Measurements from ENCODE around the gene PACC1. TPM values are rescaled to one million over a fixed set of nuclear protein-coding genes. Genes with fewer than 3 reads are reported as not detected.

Gene PACC1
- total RNA-seq, 1 donor from 2014 or later, result 43.2 TPM

- no peak overlapping the region for H3K4me3 ChIP-seq (ENCODE audit: low read depth, low read length)
- DNase-seq (ENCODE audit: low read depth), result no peak
- peaks cover 2% of the 10 kb centered on the region for H3K36me3 ChIP-seq (ENCODE audit: control insufficient read depth, insufficient read depth, low read length)
- H3K27me3 ChIP-seq (ENCODE audit: control insufficient read depth, insufficient read depth, low read length), result no peaks in the 10 kb centered on the region
- TF ChIP-seq, protein P1, sequence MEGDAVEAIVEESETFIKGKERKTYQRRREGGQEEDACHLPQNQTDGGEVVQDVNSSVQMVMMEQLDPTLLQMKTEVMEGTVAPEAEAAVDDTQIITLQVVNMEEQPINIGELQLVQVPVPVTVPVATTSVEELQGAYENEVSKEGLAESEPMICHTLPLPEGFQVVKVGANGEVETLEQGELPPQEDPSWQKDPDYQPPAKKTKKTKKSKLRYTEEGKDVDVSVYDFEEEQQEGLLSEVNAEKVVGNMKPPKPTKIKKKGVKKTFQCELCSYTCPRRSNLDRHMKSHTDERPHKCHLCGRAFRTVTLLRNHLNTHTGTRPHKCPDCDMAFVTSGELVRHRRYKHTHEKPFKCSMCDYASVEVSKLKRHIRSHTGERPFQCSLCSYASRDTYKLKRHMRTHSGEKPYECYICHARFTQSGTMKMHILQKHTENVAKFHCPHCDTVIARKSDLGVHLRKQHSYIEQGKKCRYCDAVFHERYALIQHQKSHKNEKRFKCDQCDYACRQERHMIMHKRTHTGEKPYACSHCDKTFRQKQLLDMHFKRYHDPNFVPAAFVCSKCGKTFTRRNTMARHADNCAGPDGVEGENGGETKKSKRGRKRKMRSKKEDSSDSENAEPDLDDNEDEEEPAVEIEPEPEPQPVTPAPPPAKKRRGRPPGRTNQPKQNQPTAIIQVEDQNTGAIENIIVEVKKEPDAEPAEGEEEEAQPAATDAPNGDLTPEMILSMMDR (IDR thresholded peaks at IDR 0.05; ENCODE audit: insufficient read depth, low read length, poor library complexity, severe bottlenecking), result no peak
Observed at GRCh38 chr1:212412374-212412773, 2.3 kb downstream of the PACC1 start.

DNA sequence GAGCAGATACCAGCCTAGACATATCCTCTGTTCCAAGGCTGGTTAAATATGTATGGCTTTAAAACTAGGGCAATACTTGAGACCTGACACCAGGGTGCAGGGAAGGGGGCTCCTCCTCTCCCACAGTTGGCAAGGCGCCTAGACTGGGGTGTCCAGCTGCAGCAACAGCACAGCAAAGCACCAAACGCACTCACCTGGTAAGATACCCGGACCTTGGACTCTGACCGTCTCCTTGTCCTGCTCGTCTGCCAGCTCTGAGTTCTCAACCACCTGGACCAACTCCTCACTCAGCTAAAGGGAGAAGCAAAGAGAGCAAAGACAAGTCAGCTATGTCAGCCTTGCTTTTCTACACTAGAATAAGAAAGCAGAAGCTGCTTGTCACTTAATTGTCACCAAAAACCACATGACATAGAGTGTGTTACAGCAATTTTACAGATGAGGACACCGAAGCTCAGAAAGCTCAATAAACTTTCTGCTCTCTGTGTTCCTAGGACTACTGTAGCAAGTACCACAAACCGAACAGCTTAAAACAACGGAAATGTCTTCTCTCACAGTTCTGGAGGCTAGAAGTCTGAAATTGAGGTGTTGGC is 4.4 kb downstream of the PACC1 start:
- H3K4me3 ChIP-seq (ENCODE audit: low read depth, low read length), result no peak overlapping the region
- DNase-seq (ENCODE audit: low read depth), result no peak
- TF ChIP-seq, protein P1 (IDR thresholded peaks at IDR 0.05; ENCODE audit: insufficient read depth, low read length, poor library complexity, severe bottlenecking), result no peak
- no peaks in the 10 kb centered on the region for H3K27me3 ChIP-seq (ENCODE audit: control insufficient read depth, insufficient read depth, low read length)
- peaks cover 2% of the 10 kb centered on the region for H3K36me3 ChIP-seq (ENCODE audit: control insufficient read depth, insufficient read depth, low read length)

DNA sequence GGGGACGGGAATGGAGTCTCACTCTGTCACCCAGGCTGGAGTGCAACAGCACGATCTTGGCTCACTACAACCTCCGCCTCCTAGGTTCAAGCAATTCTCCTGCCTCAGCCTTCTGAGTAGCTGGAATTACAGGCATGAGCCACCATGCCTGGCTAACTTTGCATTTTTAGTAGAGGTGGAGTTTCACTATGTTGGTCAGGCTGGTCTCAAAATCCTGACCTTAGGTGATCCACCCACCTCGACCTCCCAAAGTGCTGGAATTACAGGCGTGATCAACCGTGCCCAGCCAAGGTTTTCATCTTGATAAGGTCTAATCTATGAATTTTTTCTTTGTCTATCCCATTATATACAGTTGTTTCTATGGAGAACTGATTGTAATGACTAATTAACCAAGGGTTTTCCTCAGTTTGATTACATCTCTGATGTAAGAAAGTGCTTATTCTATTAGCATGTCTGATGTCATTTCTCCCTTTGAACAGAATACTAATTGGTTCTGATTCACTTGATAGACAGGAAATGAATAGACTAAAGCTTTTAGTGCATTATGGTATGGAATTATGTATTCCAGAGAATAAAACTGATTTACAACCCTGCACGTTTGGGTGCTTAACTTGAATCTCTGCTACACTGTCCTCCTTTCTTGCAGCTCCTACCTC is 11.9 kb downstream of the PACC1 start:
- H3K4me3 ChIP-seq (ENCODE audit: low read depth, low read length), result no peak overlapping the region
- H3K36me3 ChIP-seq (ENCODE audit: control insufficient read depth, insufficient read depth, low read length), result no peaks in the 10 kb centered on the region
- DNase-seq (ENCODE audit: low read depth), result no peak
- TF ChIP-seq, protein P1 (IDR thresholded peaks at IDR 0.05; ENCODE audit: insufficient read depth, low read length, poor library complexity, severe bottlenecking), result no peak
- H3K27me3 ChIP-seq (ENCODE audit: control insufficient read depth, insufficient read depth, low read length), result no peaks in the 10 kb centered on the region

DNA sequence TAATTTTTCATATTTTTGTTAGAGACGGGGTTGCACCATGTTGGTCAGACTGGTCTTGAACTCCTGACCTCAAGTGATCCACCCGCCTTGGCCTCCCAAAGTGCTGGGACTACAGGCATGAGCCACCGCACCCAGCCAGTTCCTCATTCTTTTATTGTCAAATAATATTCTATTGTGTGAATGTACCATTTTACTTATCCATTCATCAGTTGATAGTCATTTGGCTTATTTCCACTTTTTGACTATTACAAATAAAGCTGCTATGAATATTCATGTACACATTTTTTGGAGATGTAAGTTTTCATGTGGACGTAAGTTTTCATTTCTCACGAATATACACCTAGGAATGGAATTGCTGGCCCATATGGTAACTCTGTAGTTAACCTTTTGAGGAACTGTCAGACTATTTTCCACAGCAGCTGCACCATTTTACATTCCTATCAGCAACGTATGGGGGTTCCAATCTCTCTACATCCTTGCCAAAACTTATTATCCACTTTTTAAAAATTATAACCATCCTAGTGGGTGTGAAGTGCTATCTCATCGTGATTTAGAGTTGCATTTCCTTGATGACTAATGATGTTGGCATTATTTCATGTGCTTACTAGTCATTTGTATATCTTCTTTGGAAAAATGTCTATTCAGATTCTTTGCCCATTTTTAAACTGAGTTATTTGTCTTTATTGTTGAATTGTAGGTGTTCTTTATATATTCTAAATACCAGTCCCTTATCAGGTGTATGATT is 12.7 kb downstream of the PACC1 start:
- TF ChIP-seq, protein P1 (IDR thresholded peaks at IDR 0.05; ENCODE audit: insufficient read depth, low read length, poor library complexity, severe bottlenecking), result no peak
- no peak for DNase-seq (ENCODE audit: low read depth)
- no peaks in the 10 kb centered on the region for H3K36me3 ChIP-seq (ENCODE audit: control insufficient read depth, insufficient read depth, low read length)
- H3K4me3 ChIP-seq (ENCODE audit: low read depth, low read length), result no peak overlapping the region
- no peaks in the 10 kb centered on the region for H3K27me3 ChIP-seq (ENCODE audit: control insufficient read depth, insufficient read depth, low read length)

DNA sequence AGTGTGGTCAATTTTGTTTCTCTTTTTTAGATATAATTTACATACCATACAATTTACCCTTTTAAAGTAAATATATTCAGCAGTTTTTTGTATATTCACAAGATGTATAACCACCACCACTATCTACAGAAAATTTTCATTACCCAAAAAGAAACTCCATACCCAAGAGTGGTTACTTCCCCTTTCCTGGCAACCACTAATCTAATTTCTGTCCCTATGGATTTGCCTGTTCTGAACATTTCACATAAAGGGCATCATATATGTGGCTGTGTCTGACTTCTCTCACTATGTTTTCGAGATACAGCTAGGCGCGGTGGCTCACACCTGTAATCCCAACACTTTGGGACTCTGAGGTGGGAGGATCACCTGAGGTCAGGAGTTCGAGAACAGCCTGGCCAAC is 13.6 kb downstream of the PACC1 start:
- H3K27me3 ChIP-seq (ENCODE audit: control insufficient read depth, insufficient read depth, low read length), result no peaks in the 10 kb centered on the region
- H3K36me3 ChIP-seq (ENCODE audit: control insufficient read depth, insufficient read depth, low read length), result no peaks in the 10 kb centered on the region
- TF ChIP-seq, protein P1 (IDR thresholded peaks at IDR 0.05; ENCODE audit: insufficient read depth, low read length, poor library complexity, severe bottlenecking), result no peak
- DNase-seq (ENCODE audit: low read depth), result no peak
- no peak overlapping the region for H3K4me3 ChIP-seq (ENCODE audit: low read depth, low read length)

Data from kidney epithelial cell (primary cell).